HG03045 (cell line): Measurements from ENCODE around the gene OR14A16.

Experiments used
- ATAC-seq: cut with Tn5 transposase; IDR thresholded peaks from one replicate; pipeline ENCODE4 v1.9.1; 2021; ENCODE audit warnings: mild to moderate bottlenecking, moderate library complexity; ENCODE audit not compliant: unreplicated experiment

The OR14A16 gene

GRCh38 chr1:247769603-247770002 lies 54.3 kb downstream of the OR14A16 start:
- ATAC-seq = no peak
